Mesodermal cell (in vitro differentiated cells): ENCODE measurements around the gene KLHL41.
"Not testable (repeated sequence)": the region's sequence is repeated elsewhere in the genome, so short reads cannot be mapped to it uniquely, and the experiment has no call there.

Source experiments
- H3K27ac ChIP-seq: 2 replicates; pipeline ENCODE4 v1.7.0; 2013; ENCODE audit warnings: mild to moderate bottlenecking, low read depth, low read length, moderate library complexity; ENCODE audit not compliant: severe bottlenecking
- H3K36me3 ChIP-seq: 2 replicates; pipeline ENCODE4 v1.7.1; 2013; ENCODE audit warnings: mild to moderate bottlenecking, low read length, moderate library complexity; ENCODE audit not compliant: control insufficient read depth, insufficient read depth
- H3K4me1 ChIP-seq: one replicate; pipeline ENCODE4 v1.7.1; 2013; ENCODE audit warnings: mild to moderate bottlenecking, low read length; ENCODE audit not compliant: insufficient read depth, control insufficient read depth, poor library complexity, severe bottlenecking
- H3K4me3 ChIP-seq: 2 replicates; pipeline ENCODE4 v1.7.0; 2013; ENCODE audit warnings: low read length, control low read depth, mild to moderate bottlenecking; ENCODE audit not compliant: insufficient read depth, poor library complexity, severe bottlenecking; ENCODE audit errors: extremely low read depth
- H3K9me3 ChIP-seq: 2 replicates; pipeline ENCODE4 v1.7.1; 2013; ENCODE audit warnings: mild to moderate bottlenecking, low read length, moderate library complexity; ENCODE audit not compliant: control insufficient read depth
- WGBS, 2 experiments: methylation state at CpG; one replicate each; pipeline ENCODE4 v1.1.5; 2013; ENCODE audit warnings: missing lambda C conversion rate in 2 of 2; ENCODE audit not compliant: insufficient coverage in 2 of 2; 5-methylcytosine and 5-hydroxymethylcytosine counted together

KLHL41 gene

GRCh38 chr2:169509955-169510354 is 453 bp downstream of the KLHL41 start:
- Histone ChIP-seq H3K4me1 (no peaks in the 10 kb centered on the region), H3K27ac (no peak overlapping the region), H3K4me3 (no peak overlapping the region), H3K9me3 (no peaks in the 10 kb centered on the region), H3K36me3 (no peaks in the 10 kb centered on the region)
- 86 to 95% methylated on average over 3 to 7 of the region's 8 CpGs for WGBS, 2 experiments

GRCh38 chr2:169510496-169510895 is 994 bp downstream of the KLHL41 start:
- no peaks in the 10 kb centered on the region for H3K9me3 ChIP-seq
- H3K27ac ChIP-seq, result no peak overlapping the region
- no peak overlapping the region for H3K4me3 ChIP-seq

GRCh38 chr2:169511818-169512217 is 2.3 kb downstream of the KLHL41 start:
- H3K4me3 ChIP-seq, result no peak overlapping the region
- H3K36me3 ChIP-seq, result no peaks in the 10 kb centered on the region
- no peaks in the 10 kb centered on the region for H3K9me3 ChIP-seq
- no peak overlapping the region for H3K27ac ChIP-seq
- no peaks in the 10 kb centered on the region for H3K4me1 ChIP-seq
- no CpG with 5 or more reads among the region's 1 CpG for WGBS, 2 experiments

More at GRCh38 chr2:169510496-169510895, 994 bp downstream of the KLHL41 start:
- WGBS, 2 experiments, result 90 to 100% methylated on average over 2 to 3 of the region's 4 CpGs
- H3K36me3 ChIP-seq, result no peaks in the 10 kb centered on the region
- no peaks in the 10 kb centered on the region for H3K4me1 ChIP-seq

GRCh38 chr2:169512525-169512924 is 3.0 kb downstream of the KLHL41 start:
- H3K27ac ChIP-seq, result no peak overlapping the region
- WGBS, 2 experiments, result no CpG with 5 or more reads among the region's 2 CpGs

GRCh38 chr2:169513094-169513493 is 3.6 kb downstream of the KLHL41 start:
- no peak overlapping the region for H3K4me3 ChIP-seq
- no peaks in the 10 kb centered on the region for H3K36me3 ChIP-seq
- H3K27ac ChIP-seq, result no peak overlapping the region
- H3K9me3 ChIP-seq, result no peaks in the 10 kb centered on the region
- H3K4me1 ChIP-seq, result no peaks in the 10 kb centered on the region
- WGBS, 2 experiments, result 83% methylated on average over 1 of the region's 1 CpG; no CpG with 5 or more reads in 1 of the 2 experiments

More at GRCh38 chr2:169512525-169512924, 3.0 kb downstream of the KLHL41 start:
- no peaks in the 10 kb centered on the region for H3K4me1 ChIP-seq
- H3K36me3 ChIP-seq, result no peaks in the 10 kb centered on the region
- no peak overlapping the region for H3K4me3 ChIP-seq
- no peaks in the 10 kb centered on the region for H3K9me3 ChIP-seq

GRCh38 chr2:169513926-169514325 is 4.4 kb downstream of the KLHL41 start:
- Histone ChIP-seq H3K4me3 (no peak overlapping the region), H3K36me3 (no peaks in the 10 kb centered on the region), H3K9me3 (no peaks in the 10 kb centered on the region), H3K27ac (no peak overlapping the region), H3K4me1 (no peaks in the 10 kb centered on the region)
- WGBS, 2 experiments, result 57 to 62% methylated on average over 1 to 2 of the region's 3 CpGs

GRCh38 chr2:169514758-169515157 is 5.3 kb downstream of the KLHL41 start:
- not testable (repeated sequence) for H3K27ac ChIP-seq, H3K4me3 ChIP-seq, H3K36me3 ChIP-seq, H3K4me1 ChIP-seq, H3K9me3 ChIP-seq
- 87% methylated on average over 4 of the region's 7 CpGs; no CpG with 5 or more reads in 1 of the 2 experiments for WGBS, 2 experiments

- H3K4me1 ChIP-seq, H3K36me3 ChIP-seq, H3K4me3 ChIP-seq, H3K9me3 ChIP-seq, H3K27ac ChIP-seq: not testable (repeated sequence)
- WGBS, 2 experiments, result 85 to 90% methylated on average over 7 to 8 of the region's 10 CpGs
Observed at GRCh38 chr2:169516488-169516995, 7.0 kb downstream of the KLHL41 start.

- H3K27ac ChIP-seq, result no peak overlapping the region
- no peaks in the 10 kb centered on the region for H3K9me3 ChIP-seq
Observed at GRCh38 chr2:169520896-169521295, 11.4 kb downstream of the KLHL41 start.

GRCh38 chr2:169523681-169524080 is 14.2 kb downstream of the KLHL41 start:
- peaks cover 1% of the 10 kb centered on the region for H3K36me3 ChIP-seq
- WGBS, 2 experiments, result no CpG with 5 or more reads among the region's 5 CpGs

More at GRCh38 chr2:169520896-169521295, 11.4 kb downstream of the KLHL41 start:
- Histone ChIP-seq H3K4me1 (no peaks in the 10 kb centered on the region), H3K36me3 (no peaks in the 10 kb centered on the region), H3K4me3 (no peak overlapping the region)

GRCh38 chr2:169525434-169525833 is 15.9 kb downstream of the KLHL41 start:
- WGBS, 2 experiments, result 84% methylated on average over 2 of the region's 2 CpGs; no CpG with 5 or more reads in 1 of the 2 experiments
- Histone ChIP-seq H3K27ac (no peak overlapping the region), H3K9me3 (no peaks in the 10 kb centered on the region)

More at GRCh38 chr2:169523681-169524080, 14.2 kb downstream of the KLHL41 start:
- Histone ChIP-seq H3K4me3 (no peak overlapping the region), H3K27ac (no peak overlapping the region), H3K4me1 (no peaks in the 10 kb centered on the region), H3K9me3 (no peaks in the 10 kb centered on the region)

More at GRCh38 chr2:169525434-169525833, 15.9 kb downstream of the KLHL41 start:
- Histone ChIP-seq H3K4me3 (no peak overlapping the region), H3K36me3 (peaks cover 11% of the 10 kb centered on the region), H3K4me1 (no peaks in the 10 kb centered on the region)
